H1 (cell line): ENCODE measurements around the gene ALOX5. TPM values are rescaled to one million over a fixed set of nuclear protein-coding genes. Genes with fewer than 3 reads are reported as not detected.

Experiments used
- CTCF ChIA-PET: fragments of 300-600 bp; sonication (Branson Sonifier 250); formaldehyde crosslinking; loops from one replicate; lab custom pipeline; 2021; ENCODE audit not compliant: partially characterized antibody; lab: Charles Lee
- POLR2A ChIA-PET: fragments of 300-600 bp; sonication (Branson Sonifier 250); formaldehyde crosslinking; loops from one replicate; lab custom pipeline; 2021; ENCODE audit warnings: inconsistent platforms; ENCODE audit not compliant: partially characterized antibody; lab: Charles Lee
- DNase-seq, 2 experiments: peaks; one replicate each; pipeline versions ENCODE4 v3.0.0 to v3.0.0-alpha.2; 2010 to 2022; ENCODE audit warnings: low spot score in 2 of 2, low read depth in 1 of 2, mixed read lengths in 1 of 2
- FAIRE-seq: peaks from 2 replicates; lab custom pipeline; 2011; peaks lifted over from hg19 to GRCh38; lab: Jason Lieb, UNC
- H2AFZ ChIP-seq: 2 replicates; pipeline ENCODE4 v1.8.1; 2012; ENCODE audit warnings: low read length, inconsistent platforms
- H2AK5ac ChIP-seq: 2 replicates; pipeline ENCODE4 v1.6.1; 2013; ENCODE audit warnings: low read depth, low read length
- H2BK120ac ChIP-seq: replicated peaks from 2 replicates; pipeline ENCODE3; 2013; ENCODE audit warnings: low read depth, low read length, inconsistent platforms
- H2BK12ac ChIP-seq: 2 replicates; pipeline ENCODE4 v1.6.1; 2013; ENCODE audit warnings: low read depth, low read length
- H2BK15ac ChIP-seq: 2 replicates; pipeline ENCODE4 v1.6.1; 2013; ENCODE audit warnings: low read length
- H2BK20ac ChIP-seq: 2 replicates; pipeline ENCODE4 v1.6.1; 2013; ENCODE audit warnings: low read length
- H2BK5ac ChIP-seq: 2 replicates; pipeline ENCODE4 v1.6.1; 2013; ENCODE audit warnings: low read depth, low read length
- H3K14ac ChIP-seq: 2 replicates; pipeline ENCODE4 v1.6.1; 2013; ENCODE audit warnings: inconsistent platforms; ENCODE audit not compliant: insufficient read length
- H3K18ac ChIP-seq: 2 replicates; pipeline ENCODE4 v1.6.1; 2013; ENCODE audit warnings: low read length; ENCODE audit errors: extremely low read depth
- H3K23ac ChIP-seq: 2 replicates; pipeline ENCODE4 v1.6.1; 2013; ENCODE audit warnings: inconsistent platforms; ENCODE audit not compliant: insufficient read length
- H3K23me2 ChIP-seq: 2 replicates; pipeline ENCODE4 v1.6.1; 2013; ENCODE audit warnings: low read depth, low read length
- H3K27ac ChIP-seq: 2 replicates; pipeline ENCODE4 v1.6.1; 2011; ENCODE audit warnings: low read depth, low read length, inconsistent platforms
- H3K27me3 ChIP-seq, 4 experiments: replicated peaks in 1 of 4; 1 replicate in 1 of 4; 2 replicates in 3 of 4; pipeline versions ENCODE4 v1.6.1 to v1.8.1; 2011 to 2013; ENCODE audit warnings: low read length in 3 of 4, mild to moderate bottlenecking in 3 of 4, inconsistent platforms in 2 of 4, mixed read lengths in 2 of 4, moderate library complexity in 1 of 4; ENCODE audit not compliant: control insufficient read depth in 3 of 4, insufficient read depth in 3 of 4; ENCODE audit errors: extremely low read depth in 1 of 4
- H3K36me3 ChIP-seq, 4 experiments: 2 replicates each; pipeline versions ENCODE4 v1.6.1 to v1.8.1; 2011 to 2013; ENCODE audit warnings: mild to moderate bottlenecking in 4 of 4, low read length in 3 of 4, moderate library complexity in 2 of 4, control low read depth in 1 of 4, inconsistent platforms in 1 of 4; ENCODE audit not compliant: insufficient read depth in 4 of 4, control insufficient read depth in 2 of 4
- H3K4ac ChIP-seq: replicated peaks from 2 replicates; pipeline ENCODE3; 2013; ENCODE audit warnings: low read length, low read depth, mixed read lengths, inconsistent platforms; ENCODE audit not compliant: insufficient read length
- H3K4me1 ChIP-seq, 4 experiments: replicated peaks in 1 of 4; 1 replicate in 1 of 4; 2 replicates in 3 of 4; pipeline versions ENCODE4 v1.6.1 to v1.8.1; 2011 to 2013; ENCODE audit warnings: low read length in 3 of 4, inconsistent platforms in 2 of 4, mixed read lengths in 1 of 4; ENCODE audit not compliant: insufficient read depth in 4 of 4, control insufficient read depth in 3 of 4
- H3K4me2 ChIP-seq, 2 experiments: 2 replicates each; pipeline versions ENCODE4 v1.6.1 to v1.8.1; 2011 to 2013; ENCODE audit warnings: low read depth in 2 of 2, low read length in 2 of 2, control low read depth in 1 of 2, inconsistent platforms in 1 of 2, mild to moderate bottlenecking in 1 of 2; ENCODE audit not compliant: insufficient read depth in 1 of 2
- H3K4me3 ChIP-seq, 4 experiments: fragments of 200-600, 300-600 bp in 1 of 4; sonication (generic), shearing (Covaris generic), sonication (Bioruptor Twin) in 1 of 4; 2 replicates each; pipeline versions ENCODE4 v1.5.1 to v1.8.1; 2011 to 2016; ENCODE audit warnings: low read length in 4 of 4, low read depth in 3 of 4, control low read depth in 2 of 4, inconsistent platforms in 2 of 4, mild to moderate bottlenecking in 2 of 4, mixed read lengths in 1 of 4, moderate library complexity in 1 of 4; ENCODE audit not compliant: insufficient read depth in 2 of 4; ENCODE audit errors: extremely low read depth in 1 of 4
- H3K56ac ChIP-seq: replicated peaks from 2 replicates; pipeline ENCODE3; 2013; ENCODE audit warnings: low read depth, mild to moderate bottlenecking, mixed read lengths, low read length, inconsistent platforms; ENCODE audit not compliant: insufficient read length
- H3K79me1 ChIP-seq: 2 replicates; pipeline ENCODE4 v1.6.1; 2013; ENCODE audit warnings: low read depth, low read length, control low read depth
- H3K79me2 ChIP-seq, 2 experiments: 2 replicates each; pipeline versions ENCODE4 v1.6.1 to v1.8.1; 2012 to 2013; ENCODE audit warnings: low read length in 2 of 2, mild to moderate bottlenecking in 2 of 2, inconsistent platforms in 1 of 2; ENCODE audit not compliant: insufficient read depth in 2 of 2, control insufficient read depth in 1 of 2
- H3K9ac ChIP-seq, 4 experiments: replicated peaks in 1 of 4; 1 replicate in 1 of 4; 2 replicates in 3 of 4; pipeline versions ENCODE4 v1.6.1 to v1.8.1; 2011 to 2013; ENCODE audit warnings: low read depth in 3 of 4, low read length in 3 of 4, control low read depth in 2 of 4, mild to moderate bottlenecking in 2 of 4, moderate library complexity in 2 of 4, inconsistent platforms in 1 of 4; ENCODE audit errors: extremely low read depth in 1 of 4
- H3K9me3 ChIP-seq, 2 experiments: 2 replicates each; pipeline versions ENCODE4 v1.6.1 to v1.8.1; 2012 to 2013; ENCODE audit warnings: mild to moderate bottlenecking in 2 of 2, moderate library complexity in 2 of 2, control low read depth in 1 of 2, inconsistent platforms in 1 of 2, low read depth in 1 of 2, low read length in 1 of 2, mixed read lengths in 1 of 2; ENCODE audit not compliant: insufficient read depth in 2 of 2
- H4K20me1 ChIP-seq, 2 experiments: replicated peaks in 1 of 2; 2 replicates each; pipeline versions ENCODE3 to v1.8.1; 2011 to 2013; ENCODE audit warnings: inconsistent platforms in 2 of 2, low read length in 2 of 2, mild to moderate bottlenecking in 1 of 2; ENCODE audit not compliant: insufficient read depth in 2 of 2, control insufficient read depth in 1 of 2
- H4K5ac ChIP-seq: 2 replicates; pipeline ENCODE4 v1.6.1; 2013; ENCODE audit warnings: low read length, low read depth, mixed read lengths, inconsistent platforms; ENCODE audit not compliant: insufficient read length
- H4K8ac ChIP-seq: 2 replicates; pipeline ENCODE4 v1.8.0; 2013; ENCODE audit warnings: mild to moderate bottlenecking, moderate library complexity, low read length, inconsistent platforms; ENCODE audit not compliant: insufficient read depth; ENCODE audit errors: extremely low read depth
- H4K91ac ChIP-seq: replicated peaks from 2 replicates; pipeline ENCODE3; 2013; ENCODE audit warnings: low read length, mixed read lengths, inconsistent platforms; ENCODE audit not compliant: insufficient read length
- EP300 ChIP-seq, 2 experiments: IDR thresholded peaks; 1 replicate in 1 of 2; 2 replicates in 1 of 2; pipeline ENCODE4 v1.6.1; 2011 to 2012; ENCODE audit warnings: low read depth in 2 of 2, low read length in 2 of 2, mild to moderate bottlenecking in 2 of 2, borderline replicate concordance in 1 of 2, inconsistent platforms in 1 of 2, moderate library complexity in 1 of 2
- GABPA ChIP-seq: IDR thresholded peaks from 2 replicates; pipeline ENCODE4 v1.6.1; 2011; ENCODE audit warnings: mild to moderate bottlenecking, low read length, moderate library complexity, borderline replicate concordance; ENCODE audit not compliant: insufficient read depth
- SP2 ChIP-seq: IDR thresholded peaks from 2 replicates; pipeline ENCODE4 v1.6.1; 2012; ENCODE audit warnings: mild to moderate bottlenecking, low read length, inconsistent platforms
- TBP ChIP-seq: IDR thresholded peaks from 2 replicates; pipeline ENCODE4 v1.6.1; 2011; ENCODE audit warnings: low read depth, low read length, improper control_type of control experiment
- TEAD4 ChIP-seq: IDR thresholded peaks from 2 replicates; pipeline ENCODE4 v1.6.1; 2012; ENCODE audit warnings: low read depth, low read length, inconsistent platforms, mixed read lengths
- WGBS, 2 experiments: shearing (Covaris generic) in 1 of 2; methylation state at CpG; one replicate each; pipeline versions ENCODE4 v1.1.6 to v1.1.7; 2013 to 2015; ENCODE audit warnings: low lambda C conversion rate in 2 of 2, mixed read lengths in 2 of 2, inconsistent platforms in 1 of 2, low coverage in 1 of 2, missing lambda C conversion rate in 1 of 2; ENCODE audit not compliant: insufficient replicate concordance in 2 of 2, insufficient coverage in 1 of 2, insufficient read length in 1 of 2; ENCODE audit errors: extremely low coverage in 1 of 2, missing lambda C conversion rate in 1 of 2; 5-methylcytosine and 5-hydroxymethylcytosine counted together
- polyA plus RNA-seq, 7 experiments: library from polyadenylated mRNA; depleted of rRNA in 3 of 7; stranded (reverse) in 5 of 7; unstranded in 2 of 7; fragments of >200 nt in 5 of 7; fragments of 200-250 nt in 2 of 7; gene quantifications; 1 replicate in 5 of 7; 2 replicates in 1 of 7; 4 replicates in 1 of 7; pipeline versions ENCODE4 v1.2.1 to v1.2.3, GENCODE V29; 2011 to 2013; ENCODE audit warnings: missing spikeins in 2 of 7, mixed read lengths in 2 of 7
- total RNA-seq: library from RNA; stranded (reverse); fragmentation: NEBNext Ultra II Directional; extraction: Animal tissue kit (Norgen Biotek cat#: 25700); gene quantifications from 2 replicates; pipeline ENCODE4 v1.2.1, GENCODE V29; 2021

ALOX5 gene
- total and polyA plus RNA-seq, 2 of the 8 experiments (the other 6 are each of a cell fraction or from before 2014, with no cell fraction given), result 1.6 to 3.8 TPM

DNA sequence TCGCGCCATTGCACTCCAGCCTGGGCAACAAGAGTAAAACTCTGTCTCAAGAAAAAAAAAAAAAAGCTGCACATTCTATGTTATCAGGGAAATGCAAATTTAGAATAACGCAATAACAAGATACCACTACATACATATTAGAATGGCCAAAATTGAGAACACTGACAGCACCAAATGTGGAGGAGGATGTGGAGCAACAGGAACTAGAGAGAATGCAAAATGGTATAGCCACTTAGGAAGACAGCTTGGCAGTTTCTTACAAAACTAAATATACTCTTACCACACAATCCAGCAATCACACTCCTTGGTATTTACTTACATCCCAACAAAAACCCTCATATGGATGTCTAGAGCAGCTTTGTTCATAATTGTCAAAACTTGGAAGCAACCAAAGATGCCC is 76.8 kb downstream of the ALOX5 start:
- Histone ChIP-seq H3K4ac (no peak overlapping the region), H3K18ac (no peak overlapping the region), H2BK120ac (no peak overlapping the region), H3K14ac (no peak overlapping the region), H2BK12ac (no peak overlapping the region), H2BK5ac (no peak overlapping the region), H4K8ac (no peak overlapping the region), H3K27ac (no peak overlapping the region), H3K79me1 (no peaks in the 10 kb centered on the region), H3K9ac (no peak overlapping the region), H4K91ac (no peak overlapping the region), H3K4me2 (no peak overlapping the region), H3K56ac (no peak overlapping the region), H3K36me3 (no peaks in the 10 kb centered on the region), H4K20me1 (no peaks in the 10 kb centered on the region), H3K23me2 (no peaks in the 10 kb centered on the region), H2BK20ac (no peak overlapping the region), H2AFZ (no peak overlapping the region), H3K79me2 (no peaks in the 10 kb centered on the region), H3K4me3 (no peak overlapping the region), H2AK5ac (no peak overlapping the region), H4K5ac (no peak overlapping the region), H3K9me3 (no peaks in the 10 kb centered on the region), H3K27me3 (no peaks in the 10 kb centered on the region), H2BK15ac (no peak overlapping the region), H3K4me1 (0 out of 7 replicates have a peak, but pooled peaks cover 0 to 2% (median 0%) of the 10 kb centered on the region in 4 experiments), H3K23ac (no peak overlapping the region)
- DNase-seq (no peak), FAIRE-seq (no peak)
- ChIA-PET CTCF (interaction anchor here (0.9 to 1.8 kb wide), 2 partner anchors 14 to 21 kb away, joined by 3 to 5 read pairs; no protein-coding TSS in a partner anchor), POLR2A (interaction anchor here (0.6 kb wide), 2 partner anchors 13 to 283 kb away, joined by 3 read pairs; no protein-coding TSS in a partner anchor)
- TF ChIP-seq GABPA (no peak), TEAD4 (no peak), TBP (no peak), SP2 (no peak), EP300 (IDR thresholded peaks at IDR 0.05; ENCODE audit: borderline replicate concordance in 1 of 2, low read depth in 2 of 2, low read length in 2 of 2) (no peak)
- 96% methylated on average over 3 of the region's 3 CpGs; no CpG with 5 or more reads in 1 of the 2 experiments for WGBS, 2 experiments
